AG10803 (cell line): ENCODE measurements around the gene PTGDR2.

Experiments used
- DNase-seq: peaks from one replicate; pipeline ENCODE4 v3.0.0; 2010; ENCODE audit warnings: low read depth
- H3K4me3 ChIP-seq: 2 replicates; pipeline ENCODE4 v1.5.1; 2011; ENCODE audit warnings: mild to moderate bottlenecking, low read length, control low read depth
- TF ChIP-seq, protein P1 (sequence below): conservative IDR thresholded peaks from 2 replicates; pipeline ENCODE4 v1.5.1; 2011; ENCODE audit warnings: mild to moderate bottlenecking, low read length, control low read depth, inconsistent platforms

Gene PTGDR2

DNA sequence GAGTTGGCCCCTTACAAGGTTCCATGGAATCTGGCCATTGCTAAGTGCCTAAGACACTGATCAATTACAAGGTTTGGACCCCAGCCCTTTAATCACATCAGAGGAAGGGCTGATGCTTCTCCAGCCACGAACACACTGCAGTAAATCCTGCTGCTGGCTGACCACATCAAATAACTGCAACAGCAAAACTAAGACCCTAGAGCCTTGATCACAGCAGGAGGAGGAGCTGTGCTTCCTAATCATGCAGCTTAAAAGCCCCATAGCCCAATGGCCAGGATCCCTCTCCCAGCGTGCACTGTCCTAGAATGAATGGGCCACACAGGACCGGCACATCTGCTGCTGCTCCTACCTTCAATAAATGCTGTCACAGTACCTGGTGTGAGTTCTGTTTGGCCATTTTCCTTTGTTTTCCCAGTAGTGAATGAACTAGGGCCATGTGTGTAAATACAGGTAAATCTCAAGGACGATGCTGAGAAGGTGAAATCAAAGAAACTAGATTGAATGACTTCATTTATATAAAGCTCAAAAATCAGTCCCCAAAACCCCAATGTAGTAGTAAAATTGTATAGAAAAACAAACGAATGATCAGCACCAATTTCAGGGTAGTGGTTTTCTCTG is 24.3 kb upstream of the PTGDR2 start:
- H3K4me3 ChIP-seq, result no peak overlapping the region
- TF ChIP-seq, protein P1, sequence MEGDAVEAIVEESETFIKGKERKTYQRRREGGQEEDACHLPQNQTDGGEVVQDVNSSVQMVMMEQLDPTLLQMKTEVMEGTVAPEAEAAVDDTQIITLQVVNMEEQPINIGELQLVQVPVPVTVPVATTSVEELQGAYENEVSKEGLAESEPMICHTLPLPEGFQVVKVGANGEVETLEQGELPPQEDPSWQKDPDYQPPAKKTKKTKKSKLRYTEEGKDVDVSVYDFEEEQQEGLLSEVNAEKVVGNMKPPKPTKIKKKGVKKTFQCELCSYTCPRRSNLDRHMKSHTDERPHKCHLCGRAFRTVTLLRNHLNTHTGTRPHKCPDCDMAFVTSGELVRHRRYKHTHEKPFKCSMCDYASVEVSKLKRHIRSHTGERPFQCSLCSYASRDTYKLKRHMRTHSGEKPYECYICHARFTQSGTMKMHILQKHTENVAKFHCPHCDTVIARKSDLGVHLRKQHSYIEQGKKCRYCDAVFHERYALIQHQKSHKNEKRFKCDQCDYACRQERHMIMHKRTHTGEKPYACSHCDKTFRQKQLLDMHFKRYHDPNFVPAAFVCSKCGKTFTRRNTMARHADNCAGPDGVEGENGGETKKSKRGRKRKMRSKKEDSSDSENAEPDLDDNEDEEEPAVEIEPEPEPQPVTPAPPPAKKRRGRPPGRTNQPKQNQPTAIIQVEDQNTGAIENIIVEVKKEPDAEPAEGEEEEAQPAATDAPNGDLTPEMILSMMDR, result no peak
- no peak for DNase-seq

DNA sequence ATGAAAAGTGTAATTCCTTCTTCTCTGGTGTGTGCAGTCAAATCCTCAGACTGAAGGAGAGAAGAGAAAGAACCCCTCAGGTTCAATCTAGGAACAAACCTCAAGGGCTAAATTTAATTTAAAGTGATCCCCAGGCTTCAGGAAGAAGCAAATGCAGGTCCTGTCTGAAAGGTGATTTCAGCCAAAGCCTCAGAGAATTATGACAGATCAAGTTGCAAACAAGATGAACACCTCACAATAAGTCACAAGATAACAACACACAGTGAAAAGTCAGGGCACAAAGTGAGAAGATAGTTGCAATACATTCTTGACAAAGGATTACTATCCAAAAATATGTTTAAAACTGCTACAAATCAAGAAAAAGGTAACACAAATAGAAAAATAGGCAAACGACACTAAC is 23.4 kb upstream of the PTGDR2 start:
- H3K4me3 ChIP-seq, result no peak overlapping the region
- no peak for DNase-seq

DNA sequence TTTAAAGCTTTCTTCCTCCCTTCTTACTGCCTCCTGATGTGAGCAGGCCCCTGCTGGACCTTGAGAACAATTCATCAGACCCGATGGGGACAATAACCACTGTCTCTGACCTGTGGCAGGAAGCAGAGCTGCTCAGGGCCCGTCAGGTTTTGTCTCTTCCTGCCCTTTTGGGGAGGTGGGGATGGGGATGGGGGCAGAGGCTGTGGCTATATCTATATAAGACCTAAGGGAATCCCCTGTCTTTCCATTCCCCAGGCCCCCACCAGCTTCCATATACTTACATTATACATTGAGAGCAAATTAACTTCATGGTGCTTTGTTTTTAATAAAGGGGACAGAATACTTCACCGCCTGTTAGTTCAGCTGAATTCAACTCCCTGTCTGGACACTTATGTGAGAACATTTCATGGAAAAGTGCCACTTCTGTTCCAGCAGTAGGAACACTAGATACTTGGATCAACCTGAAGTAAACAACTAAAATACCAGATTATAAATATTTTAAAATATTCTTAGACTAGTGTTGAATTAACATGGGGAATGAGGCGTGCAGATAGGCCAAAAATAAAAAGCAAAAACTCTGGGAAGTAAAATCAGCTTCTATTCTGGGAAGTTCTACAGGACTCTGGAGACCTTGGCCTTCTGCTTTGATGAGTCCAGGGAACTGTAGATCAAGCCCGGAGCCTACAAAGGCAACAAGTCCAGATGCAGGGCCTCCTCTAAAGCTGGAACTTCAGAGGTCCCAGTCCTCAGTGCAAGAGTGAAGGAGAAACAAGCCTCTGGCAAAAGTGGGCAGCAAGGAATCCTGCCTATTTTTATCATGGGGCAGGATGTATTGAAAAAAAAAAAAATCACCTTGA is 22.7 kb upstream of the PTGDR2 start:
- DNase-seq, result no peak
- no peak overlapping the region for H3K4me3 ChIP-seq
- TF ChIP-seq, protein P1, result no peak

More for the DNA sequence above, 23.4 kb upstream of the PTGDR2 start:
- TF ChIP-seq, protein P1, result no peak

DNA sequence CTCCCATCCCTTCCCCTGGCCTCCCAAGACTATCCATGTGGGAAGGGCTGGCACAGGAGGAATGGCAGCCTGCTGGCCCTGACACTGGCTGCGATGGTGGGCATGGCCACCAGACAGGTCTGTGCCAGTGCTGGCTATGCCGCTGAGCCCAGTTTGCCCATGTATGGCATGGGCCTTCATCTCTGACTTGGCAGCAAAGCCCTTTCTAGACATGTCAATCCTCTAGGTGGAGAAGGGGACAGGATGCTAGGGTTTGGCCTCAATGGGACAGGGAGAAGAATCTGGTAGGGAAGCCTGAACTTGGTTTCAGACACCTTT is 20.4 kb upstream of the PTGDR2 start:
- TF ChIP-seq, protein P1, result no peak
- no peak overlapping the region for H3K4me3 ChIP-seq
- no peak for DNase-seq

DNA sequence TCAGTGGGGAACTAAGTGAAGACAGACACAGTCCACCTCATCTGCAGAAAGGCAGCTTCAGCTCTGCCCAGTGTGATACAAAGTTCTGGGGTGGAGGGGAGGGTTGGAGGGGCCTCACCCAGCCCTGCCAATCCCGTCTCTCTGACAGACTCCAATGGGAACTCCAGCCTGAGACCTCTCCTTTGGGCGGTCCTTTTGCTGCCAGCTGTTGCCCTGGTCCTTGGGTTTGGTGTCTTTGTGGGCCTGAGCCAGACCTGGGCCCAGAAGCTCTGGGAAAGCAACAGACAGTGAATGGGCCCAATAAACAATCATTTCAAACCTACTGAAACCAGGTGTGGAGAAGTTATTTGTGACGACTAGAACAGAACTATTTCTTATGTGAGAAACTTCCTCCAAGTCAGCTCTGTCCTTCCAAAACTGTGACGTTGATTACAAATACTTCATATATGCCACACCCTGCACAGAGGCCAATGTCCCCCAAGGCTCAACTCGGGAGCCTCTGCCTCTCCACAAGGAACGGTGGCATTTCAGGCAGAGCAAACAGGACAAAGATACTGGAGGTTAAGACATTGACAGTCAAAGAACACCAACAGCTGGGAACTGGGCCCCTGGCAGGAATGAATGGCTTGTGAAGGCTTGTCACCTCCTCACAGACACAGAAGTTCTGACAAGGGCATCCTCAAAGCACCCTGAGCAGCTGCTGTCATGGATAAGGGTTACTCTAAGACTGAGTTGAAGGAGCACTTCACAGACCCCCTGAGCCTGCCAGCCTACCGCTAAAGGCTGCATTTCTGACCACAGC is 19.8 kb upstream of the PTGDR2 start:
- TF ChIP-seq, protein P1, result no peak

DNA sequence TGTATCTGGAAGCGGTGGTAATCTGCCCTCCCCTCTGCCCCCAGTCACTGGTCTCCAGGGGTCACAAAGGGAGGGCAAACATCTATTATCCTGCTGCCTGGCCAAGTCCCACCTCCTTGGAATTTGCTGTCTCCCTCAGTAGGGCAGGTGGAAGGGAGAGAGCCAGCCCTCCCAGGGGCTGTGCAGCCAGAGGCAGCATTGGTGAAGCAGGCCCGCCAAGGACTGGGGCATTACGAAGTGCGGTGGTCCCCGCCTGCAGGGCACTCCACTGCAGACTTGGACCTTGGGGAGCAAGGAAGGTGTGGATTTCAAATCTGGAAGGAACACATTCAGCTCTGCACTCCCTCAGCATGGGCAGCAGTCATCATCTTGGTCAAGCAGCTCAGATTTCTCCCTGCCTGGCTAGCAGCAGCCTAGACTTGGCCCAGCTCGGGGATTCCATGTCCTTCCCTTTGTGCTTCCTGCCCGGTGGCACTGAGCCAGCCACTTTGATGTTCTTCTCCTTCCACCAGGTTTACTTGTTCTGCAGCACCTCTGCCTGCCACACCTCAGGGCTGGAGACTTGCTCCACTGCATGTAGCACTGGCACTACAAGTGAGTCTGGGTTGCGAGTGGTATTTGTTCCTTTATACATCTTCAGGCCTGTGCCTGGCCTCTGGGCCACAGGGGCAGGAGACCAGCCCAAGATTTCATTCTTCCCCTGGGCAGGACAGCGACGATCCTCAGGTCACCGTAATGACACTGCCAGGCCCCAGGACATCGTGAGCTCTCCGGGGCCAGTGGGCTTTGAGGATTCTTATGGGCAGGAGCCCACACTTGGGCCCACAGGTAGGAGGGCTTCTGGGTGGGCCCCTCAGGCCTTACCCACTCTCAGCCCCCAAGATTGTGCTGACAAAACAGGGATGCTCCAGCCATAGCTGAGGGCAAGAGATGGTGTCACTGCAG is 18.9 kb upstream of the PTGDR2 start:
- TF ChIP-seq, protein P1, result no peak

More for the DNA sequence above, 19.8 kb upstream of the PTGDR2 start:
- no peak overlapping the region for H3K4me3 ChIP-seq
- DNase-seq, result no peak

More for the DNA sequence above, 18.9 kb upstream of the PTGDR2 start:
- H3K4me3 ChIP-seq, result no peak overlapping the region
- DNase-seq, result no peak
